IMR-90 (cell line): ENCODE results near the gene TTC24. TPM values are rescaled to one million over a fixed set of nuclear protein-coding genes. Genes with fewer than 3 reads are reported as not detected.

Experiments
- ATAC-seq: fragments of 200-7000 bp; cut with Tn5 transposase; 2 replicates; pipeline ENCODE4 v1.9.1; 2020; ENCODE audit warnings: low read depth, mild to moderate bottlenecking, moderate library complexity
- BruUV-seq: library from RNA; stranded (reverse); fragments of 400-500 nt; replicated peaks from 2 replicates; lab custom pipeline; 2021; lab: Mats Ljungman, UMichigan
- CTCF ChIA-PET: fragments of 300-600 bp; formaldehyde crosslinking; extraction: SDS; loops from one replicate; lab custom pipeline; 2021; ENCODE audit warnings: antibody characterized with exemption; lab: Yijun Ruan, JAX
- POLR2A ChIA-PET: fragments of 300-600 bp; sonication (Branson Sonifier 250); formaldehyde crosslinking; loops from one replicate; lab custom pipeline; 2022; ENCODE audit warnings: antibody characterized with exemption; ENCODE audit not compliant: unreplicated experiment; lab: Charles Lee
- DNase-seq: peaks from one replicate; pipeline ENCODE4 v3.0.0; 2013
- H2AFZ ChIP-seq: replicated peaks from 2 replicates; pipeline ENCODE3; 2013; ENCODE audit warnings: low read length, mild to moderate bottlenecking; ENCODE audit not compliant: poor library complexity
- H2AK5ac ChIP-seq: 2 replicates; pipeline ENCODE4 v1.6.1; 2013; ENCODE audit warnings: low read depth, low read length, inconsistent platforms
- H2AK9ac ChIP-seq: replicated peaks from 2 replicates; pipeline ENCODE3; 2013; ENCODE audit warnings: mild to moderate bottlenecking, low read depth, low read length, moderate library complexity; ENCODE audit not compliant: poor library complexity
- H2BK120ac ChIP-seq: 2 replicates; pipeline ENCODE4 v1.6.1; 2013; ENCODE audit warnings: low read depth, low read length, inconsistent platforms
- H2BK15ac ChIP-seq: 3 replicates; pipeline ENCODE4 v1.6.1; 2013; ENCODE audit warnings: low read depth, low read length, inconsistent platforms
- H2BK20ac ChIP-seq: 2 replicates; pipeline ENCODE4 v1.6.1; 2013; ENCODE audit warnings: low read depth, mild to moderate bottlenecking, inconsistent platforms, low read length, moderate library complexity
- H2BK5ac ChIP-seq: 2 replicates; pipeline ENCODE4 v1.6.1; 2013; ENCODE audit warnings: mild to moderate bottlenecking, low read depth, low read length, inconsistent platforms; ENCODE audit not compliant: poor library complexity, severe bottlenecking
- H3K14ac ChIP-seq: replicated peaks from 2 replicates; pipeline ENCODE4 v1.6.1; 2013; ENCODE audit warnings: low read depth, low read length, inconsistent platforms
- H3K18ac ChIP-seq: 2 replicates; pipeline ENCODE4 v1.6.1; 2013; ENCODE audit warnings: low read depth, low read length, control low read depth
- H3K23ac ChIP-seq: 2 replicates; pipeline ENCODE4 v1.6.1; 2013; ENCODE audit warnings: low read depth, low read length, inconsistent platforms
- H3K27ac ChIP-seq: 2 replicates; pipeline ENCODE4 v1.5.1; 2013; ENCODE audit warnings: mild to moderate bottlenecking, control low read depth, low read length; ENCODE audit not compliant: insufficient read depth
- H3K27me3 ChIP-seq: 2 replicates; pipeline ENCODE4 v1.6.1; 2013; ENCODE audit warnings: low read length; ENCODE audit not compliant: control insufficient read depth, insufficient read depth
- H3K36me3 ChIP-seq: 2 replicates; pipeline ENCODE4 v1.6.1; 2013; ENCODE audit warnings: low read length, mixed read lengths; ENCODE audit not compliant: control insufficient read depth, insufficient read depth
- H3K4ac ChIP-seq: 2 replicates; pipeline ENCODE4 v1.6.1; 2013; ENCODE audit warnings: low read depth, low read length, inconsistent platforms
- H3K4me1 ChIP-seq: 2 replicates; pipeline ENCODE4 v1.6.1; 2013; ENCODE audit warnings: low read length, mixed read lengths; ENCODE audit not compliant: control insufficient read depth, insufficient read depth
- H3K4me2 ChIP-seq: 2 replicates; pipeline ENCODE4 v1.6.1; 2013; ENCODE audit warnings: low read depth, mild to moderate bottlenecking, control low read depth, low read length, moderate library complexity
- H3K4me3 ChIP-seq: 2 replicates; pipeline ENCODE4 v1.5.1; 2013; ENCODE audit warnings: low read depth, mild to moderate bottlenecking, control low read depth, low read length, moderate library complexity; ENCODE audit not compliant: insufficient read depth
- H3K56ac ChIP-seq: 2 replicates; pipeline ENCODE4 v1.6.1; 2013; ENCODE audit warnings: low read length, inconsistent platforms; ENCODE audit not compliant: insufficient read depth; ENCODE audit errors: extremely low read depth
- H3K79me1 ChIP-seq, 2 experiments: 2 replicates each; pipeline ENCODE4 v1.6.1; 2013; ENCODE audit warnings: low read length in 2 of 2, inconsistent platforms in 1 of 2, low read depth in 1 of 2
- H3K9ac ChIP-seq: 2 replicates; pipeline ENCODE4 v1.6.1; 2013; ENCODE audit warnings: low read depth, low read length, control low read depth
- H3K9me1 ChIP-seq: 2 replicates; pipeline ENCODE4 v1.6.1; 2013; ENCODE audit warnings: low read length, inconsistent platforms; ENCODE audit not compliant: insufficient read depth
- H3K9me3 ChIP-seq: 2 replicates; pipeline ENCODE4 v1.6.1; 2013; ENCODE audit warnings: low read length; ENCODE audit not compliant: control insufficient read depth, insufficient read depth
- H4K20me1 ChIP-seq: 2 replicates; pipeline ENCODE4 v1.6.1; 2013; ENCODE audit warnings: low read length, inconsistent platforms; ENCODE audit not compliant: insufficient read depth
- H4K5ac ChIP-seq: 2 replicates; pipeline ENCODE4 v1.6.1; 2013; ENCODE audit warnings: mild to moderate bottlenecking, low read depth, low read length, control low read depth
- H4K8ac ChIP-seq, 2 experiments: 2 replicates each; pipeline ENCODE4 v1.6.1; 2013; ENCODE audit warnings: low read depth in 2 of 2, low read length in 2 of 2, control low read depth in 1 of 2, inconsistent platforms in 1 of 2
- H4K91ac ChIP-seq: 2 replicates; pipeline ENCODE4 v1.6.1; 2013; ENCODE audit warnings: low read depth, low read length, inconsistent platforms; ENCODE audit not compliant: insufficient read depth
- BHLHE40 ChIP-seq: fragments of 150-350 bp; IDR thresholded peaks from 2 replicates; pipeline ENCODE4 v1.6.1; 2016; ENCODE audit warnings: mild to moderate bottlenecking, low read depth, low read length
- MAFK ChIP-seq: IDR thresholded peaks from 2 replicates; pipeline ENCODE4 v1.6.1; 2012; ENCODE audit warnings: low read depth, low read length, improper control_type of control experiment
- MXI1 ChIP-seq: IDR thresholded peaks from 2 replicates; pipeline ENCODE4 v1.6.1; 2012; ENCODE audit warnings: low read depth, mild to moderate bottlenecking, low read length, moderate library complexity, borderline replicate concordance
- NFE2L2 ChIP-seq: fragments of 150-350 bp; IDR thresholded peaks from 2 replicates; pipeline ENCODE4 v1.6.1; 2016; ENCODE audit warnings: low read depth, mild to moderate bottlenecking, low read length
- POLR2A ChIP-seq: IDR thresholded peaks from 2 replicates; pipeline ENCODE4 v1.6.1; 2012; ENCODE audit warnings: mild to moderate bottlenecking, low read depth, low read length
- WGBS, 2 experiments: methylation state at CpG; one replicate each; pipeline versions ENCODE4 v1.1.5 to v1.1.7; 2013; ENCODE audit warnings: missing lambda C conversion rate in 2 of 2; ENCODE audit not compliant: insufficient read length in 1 of 2; ENCODE audit errors: extremely low coverage in 2 of 2; 5-methylcytosine and 5-hydroxymethylcytosine counted together
- dilution Hi-C: fragments of 300-500 bp; cut with HindIII; formaldehyde crosslinking; loops from one replicate; pipeline ENCODE4 v1.14.3; 2018; ENCODE audit warnings: low sequenced_read_pairs; ENCODE audit not compliant: unreplicated experiment
- in situ Hi-C: fragments of 300-500 bp; cut with MboI; formaldehyde crosslinking; loops from 3 replicates; pipeline ENCODE4 v1.14.3; 2019; ENCODE audit warnings: low sequenced_read_pairs, inconsistent platforms, mixed read lengths
- intact Hi-C: fragments of 100-400 bp; cut with micrococcal nuclease; formaldehyde crosslinking; loops from 2 replicates; pipeline ENCODE4 v1.10.0; 2022
- polyA plus RNA-seq, 3 experiments: library from polyadenylated mRNA; depleted of rRNA; stranded (reverse); fragments of >200 nt; gene quantifications; 2 replicates each; pipeline ENCODE4 v1.2.3, GENCODE V29; 2012; ENCODE audit warnings: low replicate concordance in 1 of 3
- total RNA-seq: library from RNA; depleted of rRNA; stranded (reverse); fragments of >200 nt; gene quantifications from 2 replicates; pipeline ENCODE4 v1.2.3, GENCODE V29; 2012

Gene TTC24
- total and polyA plus RNA-seq, 2 of the 4 experiments (the other 2 are of a cell fraction), result not detected

DNA sequence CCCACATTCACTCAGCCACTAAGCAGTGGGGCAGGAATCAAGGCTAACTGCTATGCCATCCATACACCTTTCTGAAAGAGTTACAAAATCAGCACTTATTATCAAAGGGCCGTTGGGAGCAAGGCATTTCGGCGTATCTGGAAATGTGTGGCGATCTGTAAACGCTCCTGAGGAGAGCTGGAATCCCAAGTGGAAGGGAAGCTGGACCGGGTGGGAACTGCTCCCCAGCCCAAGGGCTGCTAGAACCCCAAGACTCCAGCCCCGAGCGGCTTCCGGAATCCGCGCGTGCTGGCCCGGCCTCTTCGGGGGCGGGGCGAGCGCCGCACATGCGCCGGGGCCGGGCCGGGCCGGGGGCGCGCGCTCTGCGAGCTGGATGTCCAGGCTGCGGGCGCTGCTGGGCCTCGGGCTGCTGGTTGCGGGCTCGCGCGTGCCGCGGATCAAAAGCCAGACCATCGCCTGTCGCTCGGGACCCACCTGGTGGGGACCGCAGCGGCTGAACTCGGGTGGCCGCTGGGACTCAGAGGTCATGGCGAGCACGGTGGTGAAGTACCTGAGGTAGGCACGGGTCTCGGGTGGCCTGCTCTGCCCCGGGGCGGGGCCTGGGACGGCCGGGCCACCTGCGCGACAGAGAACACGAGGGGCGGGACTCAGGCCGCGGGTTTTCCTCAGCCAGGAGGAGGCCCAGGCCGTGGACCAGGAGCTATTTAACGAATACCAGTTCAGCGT lies 12.1 kb downstream of the TTC24 start, which contains the start of gene NAXE:
Gene NAXE, plus strand, starts transcription at position 345 of the 726 bp plus-strand sequence. Its CDS starts 29 bp downstream, at position 374.
- intact Hi-C loops, result loop anchor here (5.0 kb wide), 1 partner anchor 109 kb away; no protein-coding TSS in a partner anchor
- Histone ChIP-seq H3K14ac (peak within 1 kb of the TSS; percentile 99), H3K27ac (peak within 1 kb of the TSS; percentile 67), H3K56ac (peak within 1 kb of the TSS; percentile 82), H2AFZ (peak within 1 kb of the TSS; percentile 96), H2BK5ac (peak within 1 kb of the TSS; percentile 74), H3K4ac (peak within 1 kb of the TSS; percentile 97), H2AK9ac (peak within 1 kb of the TSS; percentile 63), H3K4me2 (peak within 1 kb of the TSS; percentile 94), H4K91ac (peak within 1 kb of the TSS; percentile 90), H2BK15ac (no peak within 1 kb of the TSS), H4K5ac (peak within 1 kb of the TSS; percentile 97), H2BK120ac (peak within 1 kb of the TSS; percentile 66), H2BK20ac (peak within 1 kb of the TSS; percentile 28; the same call in 1 of the 2 replicates), H4K20me1 (no peaks in the 10 kb centered on the region), H3K4me1 (peaks cover 3% of the 10 kb centered on the region; the same call in 1 of the 2 replicates), H3K9ac (peak within 1 kb of the TSS; percentile 74), H3K9me1 (peaks cover 10% of the 10 kb centered on the region), H3K4me3 (peak within 1 kb of the TSS; percentile 78), H3K79me1 (peaks cover 11 to 24% of the 10 kb centered on the region in 2 experiments), H3K18ac (peak within 1 kb of the TSS; percentile 95), H4K8ac (peak within 1 kb of the TSS; percentile 97 to 100), H2AK5ac (peak within 1 kb of the TSS; percentile 84), H3K36me3 (peaks cover 20% of the 10 kb centered on the region), H3K23ac (peak within 1 kb of the TSS; percentile 95), H3K9me3 (no peaks in the 10 kb centered on the region), H3K27me3 (peaks cover under 1% of the 10 kb centered on the region; the same call in 1 of the 2 replicates)
- DNase-seq (peak; percentile 41), ATAC-seq (peak; percentile 99)
- POLR2A ChIA-PET, result no interaction called here
- TF ChIP-seq POLR2A (peak; percentile 69; the same call in 1 of the 2 replicates), BHLHE40 (0 out of 2 replicates have a peak, but pooled peaks have one; percentile 9), NFE2L2 (no peak), MAFK (no peak), MXI1 (peak; percentile 73; the same call in 1 of the 2 replicates)
- BruUV-seq, result TSS peak; percentile 55
- CTCF ChIA-PET, result interaction anchor here (0.8 to 1.6 kb wide), 3 partner anchors 11 to 206 kb away, joined by 3 to 5 read pairs (median 3); no protein-coding TSS in a partner anchor
- in situ Hi-C loops, result no loop called here
- WGBS, 2 experiments, result 0% methylated on average over 25 of the region's 60 CpGs; no CpG with 5 or more reads in 1 of the 2 experiments
- dilution Hi-C loops, result no loop called here
